ENCODE results near the gene PUS1.
"Not testable (repeated sequence)": the region's sequence is repeated elsewhere in the genome, so short reads cannot be mapped to it uniquely, and the experiment has no call there.

Gene PUS1

DNA sequence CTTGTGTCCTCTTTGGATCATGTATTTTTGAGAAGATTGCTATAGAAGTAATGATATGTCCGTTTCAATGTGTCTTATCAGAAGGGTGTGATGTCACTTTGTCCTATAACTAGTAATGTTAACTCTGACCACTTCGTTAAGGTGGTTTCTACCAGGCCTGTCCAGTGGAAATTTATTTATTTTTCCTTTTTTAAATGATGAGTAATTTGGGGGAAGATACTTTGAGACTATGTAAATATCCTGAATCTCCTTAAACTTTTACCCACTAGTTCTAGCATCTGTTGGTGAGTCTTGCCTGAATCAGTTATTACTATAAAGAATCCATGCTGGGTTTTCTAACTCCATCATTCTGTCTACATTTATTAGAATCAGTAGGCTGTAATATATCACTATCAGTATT lies 36.0 kb downstream of the PUS1 start:
- no peak for DNase-seq

DNA sequence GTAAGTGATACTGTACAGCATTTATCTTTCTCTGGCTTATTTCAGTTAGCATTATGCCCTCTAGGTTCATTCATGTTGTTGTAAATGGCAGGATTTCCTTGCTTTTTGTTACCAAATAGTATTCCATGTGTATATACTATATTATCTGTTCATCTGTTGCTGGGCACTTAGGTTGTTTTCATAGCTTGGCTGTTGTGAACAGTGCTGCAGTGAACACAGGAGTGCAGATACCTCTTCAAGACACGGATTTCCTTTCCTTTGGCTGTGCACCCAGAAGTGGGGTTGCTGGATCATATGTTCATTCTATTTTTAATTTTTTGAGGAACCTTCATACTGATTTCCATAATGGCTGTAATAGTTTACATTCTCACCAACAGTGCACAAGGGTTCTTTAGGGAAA lies 42.1 kb downstream of the PUS1 start:
- no peak for DNase-seq

DNA sequence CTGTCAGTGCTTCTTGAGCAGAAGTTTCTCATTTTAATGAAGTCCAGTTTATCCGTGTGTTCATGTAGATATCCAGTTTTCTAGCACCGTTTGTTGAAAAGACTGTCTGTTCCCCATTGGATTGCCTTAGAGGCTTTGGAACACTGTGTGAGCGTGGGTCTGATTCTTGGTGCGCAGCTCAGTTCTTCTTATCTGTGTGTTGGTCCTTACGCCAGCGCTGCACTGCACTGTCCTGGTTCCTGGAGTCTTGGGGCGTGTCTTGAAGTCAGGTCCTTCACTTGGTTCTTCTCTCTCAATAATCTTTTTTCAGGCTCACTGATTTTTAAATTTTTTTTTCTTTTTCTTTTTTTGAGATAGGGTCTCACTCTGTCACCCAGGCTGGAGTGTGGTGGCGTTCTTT lies 46.2 kb downstream of the PUS1 start:
- DNase-seq = no peak

DNA sequence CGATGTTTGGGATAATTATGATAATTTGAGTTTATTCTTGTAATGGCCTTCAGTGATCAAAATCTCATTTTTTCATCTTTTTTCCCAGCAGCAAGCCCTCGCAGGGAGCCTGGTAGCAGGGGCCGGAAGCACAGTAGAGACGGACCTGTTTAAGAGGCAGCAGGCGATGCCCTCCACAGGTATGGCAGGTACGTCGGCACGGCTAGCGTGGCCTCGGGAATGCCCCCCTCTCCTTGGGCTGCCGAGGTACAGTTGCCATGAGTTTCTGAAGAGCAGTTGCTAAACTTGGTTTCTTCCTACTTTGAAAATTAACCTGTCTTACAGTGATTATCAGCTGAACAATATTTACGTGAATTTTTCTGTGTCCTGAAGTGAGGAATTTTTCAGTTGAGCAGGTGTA lies 50.5 kb downstream of the PUS1 start:
- DNase-seq = no peak

- no peak for DNase-seq
Measured at GRCh38 chr12:131980263-131980662, 51.2 kb downstream of the PUS1 start.

DNA sequence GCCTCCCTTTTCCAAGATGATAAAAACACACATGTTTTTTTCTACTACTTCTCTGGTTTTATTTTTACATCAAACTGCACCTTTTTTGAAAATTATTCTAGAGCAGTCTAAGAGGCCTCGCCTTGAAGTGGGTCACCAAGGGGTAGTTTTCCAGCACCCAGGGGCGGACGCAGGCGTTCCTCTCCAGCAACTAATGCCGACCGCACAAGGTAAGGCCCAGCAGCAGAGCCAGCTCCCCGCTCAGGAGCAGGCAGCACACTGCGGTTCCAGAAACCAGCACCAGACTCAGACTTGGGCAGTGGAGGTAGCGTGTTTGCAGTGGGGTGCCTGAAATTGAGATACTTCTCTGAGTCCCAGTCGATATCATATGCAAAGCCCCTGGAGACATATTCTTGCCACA lies 52.3 kb downstream of the PUS1 start:
- no peak for DNase-seq

DNA sequence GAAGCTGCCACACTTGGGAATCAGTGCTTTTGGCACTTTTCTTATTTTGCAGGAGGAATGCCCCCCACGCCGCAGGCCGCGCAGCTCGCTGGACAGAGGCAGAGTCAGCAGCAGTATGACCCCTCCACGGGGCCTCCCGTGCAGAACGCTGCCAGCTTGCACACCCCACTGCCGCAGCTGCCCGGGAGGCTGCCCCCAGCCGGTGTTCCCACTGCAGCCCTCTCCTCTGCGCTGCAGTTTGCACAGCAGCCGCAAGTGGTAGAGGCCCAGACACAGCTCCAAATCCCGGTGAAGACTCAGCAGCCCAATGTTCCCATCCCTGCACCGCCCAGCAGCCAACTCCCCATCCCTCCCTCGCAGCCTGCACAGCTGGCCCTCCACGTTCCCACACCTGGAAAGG lies 53.0 kb downstream of the PUS1 start:
- DNase-seq = no peak

- DNase-seq = no peak
Measured at GRCh38 chr12:131983026-131983425, 54.0 kb downstream of the PUS1 start.

DNA sequence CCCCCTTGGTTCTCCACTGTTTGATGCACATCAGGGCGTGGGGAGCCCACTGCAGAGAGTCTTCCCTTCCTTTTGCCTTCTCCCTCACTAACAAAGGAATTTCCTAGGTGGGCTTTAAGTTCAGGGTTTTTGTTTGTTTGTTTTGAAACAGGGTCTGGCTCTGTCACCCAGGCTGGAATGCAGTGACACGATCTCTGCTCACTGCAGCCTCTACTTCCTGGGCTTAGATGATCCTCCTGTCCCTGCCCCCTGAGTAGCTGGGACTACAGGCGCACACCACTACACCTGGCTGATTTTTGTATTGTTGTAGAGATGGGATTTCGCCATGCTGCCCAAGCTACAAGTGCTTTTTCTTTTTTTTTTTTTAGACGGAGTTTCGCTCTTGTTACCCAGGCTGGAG lies 54.5 kb downstream of the PUS1 start:
- no peak for DNase-seq

- DNase-seq = no peak
Measured at GRCh38 chr12:131984334-131984733, 55.3 kb downstream of the PUS1 start.

- not testable (repeated sequence) for DNase-seq
Measured at GRCh38 chr12:131985510-131985875, 56.4 kb downstream of the PUS1 start.

GRCh38 chr12:131986361-131986760 lies 57.3 kb downstream of the PUS1 start:
- no peak for DNase-seq

DNA sequence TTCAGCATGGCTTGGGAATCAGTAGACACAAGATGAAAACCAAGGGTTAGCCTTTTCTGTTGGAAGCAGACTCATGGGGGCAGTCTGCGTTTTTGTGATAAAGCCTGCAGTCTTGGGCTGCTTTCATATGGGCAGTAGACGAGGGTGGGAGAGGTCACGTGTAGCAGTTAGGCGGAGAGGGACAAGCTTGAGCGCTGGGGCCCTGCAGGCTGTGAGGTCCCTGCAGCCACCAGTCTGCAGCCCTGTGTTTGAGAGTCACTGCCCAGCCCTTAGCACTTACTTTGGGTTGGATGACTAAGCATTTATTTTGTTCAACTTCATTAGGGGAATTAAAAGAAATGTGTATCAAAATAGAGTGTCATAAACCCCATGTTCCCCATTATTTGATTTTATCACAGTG lies 57.8 kb downstream of the PUS1 start:
- no peak for DNase-seq

- no peak for DNase-seq
Measured at GRCh38 chr12:131987552-131987951, 58.5 kb downstream of the PUS1 start.

- DNase-seq = peak; percentile 6
Measured at GRCh38 chr12:131988054-131988796, 59.1 kb downstream of the PUS1 start.

- DNase-seq = no peak
Measured at GRCh38 chr12:131989021-131989420, 59.9 kb downstream of the PUS1 start.

DNA sequence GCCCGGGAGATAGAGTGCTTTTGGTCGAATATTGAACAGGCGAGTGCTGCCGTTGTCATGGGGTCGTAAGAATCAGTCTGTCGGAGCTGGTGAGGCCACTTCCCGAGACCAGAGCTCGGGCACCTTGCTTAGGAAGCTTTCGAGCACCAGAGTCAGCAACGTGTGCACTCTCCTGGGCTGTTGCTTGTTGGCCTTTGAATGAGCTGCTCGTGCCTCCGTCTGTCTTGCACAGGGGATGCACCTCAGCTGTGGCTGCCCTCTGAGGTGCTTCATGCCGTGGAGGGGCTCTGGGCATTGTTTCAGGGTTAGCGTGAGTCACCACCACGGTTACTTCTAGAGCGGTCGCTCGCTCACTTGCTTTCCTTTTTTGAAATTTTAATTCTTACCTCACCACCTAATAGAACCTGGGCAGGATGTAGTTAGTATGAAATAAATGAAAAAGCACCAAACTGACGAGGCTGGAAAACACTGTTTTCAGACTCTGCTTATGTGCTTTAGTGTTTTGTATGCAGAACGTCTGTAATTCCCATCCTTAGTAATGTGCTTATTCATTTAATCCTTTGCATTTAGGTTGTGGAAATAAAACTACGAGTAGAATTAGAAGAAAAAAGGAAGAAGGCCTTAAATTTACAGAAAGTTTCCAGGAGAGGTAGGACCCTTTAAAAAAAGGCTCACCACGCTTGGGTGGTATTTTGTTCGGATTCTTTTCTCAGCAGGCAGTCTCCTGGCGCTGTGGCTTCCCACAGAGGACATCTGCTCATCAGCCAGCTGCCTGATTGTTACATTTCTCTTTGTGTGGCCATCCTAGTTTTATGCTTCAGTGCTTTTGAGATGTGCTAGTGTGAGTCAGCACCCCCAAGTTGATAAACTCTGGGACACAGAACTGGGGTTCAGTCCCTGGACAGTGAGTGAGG lies 61.2 kb downstream of the PUS1 start:
- DNase-seq = no peak

GRCh38 chr12:131990980-131991305 lies 61.9 kb downstream of the PUS1 start:
- DNase-seq = no peak

DNA sequence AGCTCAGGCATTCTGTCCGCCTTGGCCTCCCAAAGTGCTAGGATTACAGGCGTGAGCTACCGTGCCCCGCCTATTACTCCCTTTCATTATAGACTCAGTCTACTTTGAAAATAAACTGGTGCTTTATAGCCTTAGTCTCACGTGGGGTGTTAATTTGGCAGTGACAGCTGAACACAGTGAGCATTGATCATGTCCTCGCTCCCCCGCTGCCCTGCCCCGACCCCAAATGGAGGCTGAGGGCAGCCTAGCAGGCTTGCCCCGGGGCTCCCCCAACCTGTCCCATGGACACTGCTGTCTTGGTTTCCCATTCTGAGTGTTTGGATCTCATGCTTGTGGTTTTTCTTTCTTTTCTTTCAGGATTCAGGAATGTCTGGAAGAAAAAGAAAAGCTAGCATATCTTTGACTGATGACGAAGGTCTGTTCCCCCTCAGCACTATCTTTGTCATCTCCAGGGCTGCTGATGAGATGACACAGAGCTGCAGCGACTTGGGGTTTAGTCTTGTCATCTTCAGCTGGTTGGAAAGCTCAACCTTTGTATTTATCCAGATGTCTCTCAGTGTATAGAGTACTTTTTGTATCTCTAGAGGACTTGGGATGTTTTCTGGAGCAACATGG lies 62.8 kb downstream of the PUS1 start:
- no peak for DNase-seq

- no peak for DNase-seq
Measured at GRCh38 chr12:131994589-131994988, 65.5 kb downstream of the PUS1 start.

Measured in NCI-H2227 treated with DMSO at 0.1 percent for 48 hours (cell line).